SK-N-SH (cell line): ENCODE measurements around the gene PIANP. TPM values are rescaled to one million over a fixed set of nuclear protein-coding genes. Genes with fewer than 3 reads are reported as not detected.
A peak's percentile ranks its signal among the peaks of the same experiment; 100 is the strongest.

ENCODE experiments used
- CHD2 ChIP-seq: fragments of 150-350 bp; IDR thresholded peaks from 2 replicates; pipeline ENCODE4 v1.6.1; 2018; ENCODE audit warnings: low read length; ENCODE audit not compliant: partially characterized antibody
- CTCF ChIP-seq: fragments of 200-600 bp; sonication (generic); IDR thresholded peaks from 2 replicates; pipeline ENCODE4 v1.6.1; 2017; ENCODE audit warnings: antibody characterized with exemption, mild to moderate bottlenecking, moderate library complexity
- EP300 ChIP-seq, 2 experiments: IDR thresholded peaks; 2 replicates each; pipeline versions ENCODE4 v1.4.0 to v1.6.1; 2012; ENCODE audit warnings: borderline replicate concordance in 1 of 2, low read depth in 1 of 2, low read length in 1 of 2
- EZH2phosphoT487 ChIP-seq: fragments of 200-600 bp; sonication (generic); IDR thresholded peaks from 2 replicates; pipeline ENCODE4 v1.6.1; 2017; ENCODE audit warnings: low read depth, mixed run types, mild to moderate bottlenecking, antibody characterized with exemption, moderate library complexity, borderline replicate concordance
- FOSL2 ChIP-seq: IDR thresholded peaks from 2 replicates; pipeline ENCODE4 v1.4.0; 2012; ENCODE audit warnings: low read depth, mild to moderate bottlenecking, moderate library complexity, borderline replicate concordance
- GABPA ChIP-seq: IDR thresholded peaks from 2 replicates; pipeline ENCODE4 v1.4.0; 2012; ENCODE audit warnings: low read depth, mild to moderate bottlenecking
- GATA2 ChIP-seq: sonication (generic); formaldehyde crosslinking; IDR thresholded peaks from 2 replicates; pipeline ENCODE4 v1.5.0; 2020; ENCODE audit warnings: mild to moderate bottlenecking, missing genetic modification reagents
- IRF3 ChIP-seq: fragments of 150-350 bp; IDR thresholded peaks from 2 replicates; pipeline ENCODE4 v1.6.1; 2016; ENCODE audit warnings: mild to moderate bottlenecking, low read depth, low read length
- JUND ChIP-seq: IDR thresholded peaks from 2 replicates; pipeline ENCODE4 v1.4.0; 2012
- MEF2A ChIP-seq: IDR thresholded peaks from 2 replicates; pipeline ENCODE4 v1.4.0; 2012; ENCODE audit warnings: low read depth, borderline replicate concordance
- MXI1 ChIP-seq: IDR thresholded peaks from 2 replicates; pipeline ENCODE4 v1.6.1; 2012; ENCODE audit warnings: mild to moderate bottlenecking, low read depth, low read length, improper control_type of control experiment
- NRF1 ChIP-seq: IDR thresholded peaks from 2 replicates; pipeline ENCODE4 v1.6.1; 2012; ENCODE audit warnings: low read depth, mild to moderate bottlenecking, low read length
- PBX3 ChIP-seq: IDR thresholded peaks from 2 replicates; pipeline ENCODE4; 2012
- RAD21 ChIP-seq: IDR thresholded peaks from 2 replicates; pipeline ENCODE4 v1.6.1; 2012; ENCODE audit warnings: mild to moderate bottlenecking, low read length
- RFX5 ChIP-seq: IDR thresholded peaks from 2 replicates; pipeline ENCODE4 v1.6.1; 2012; ENCODE audit warnings: mild to moderate bottlenecking, improper control_type of control experiment, low read length
- SIN3A ChIP-seq: IDR thresholded peaks from 2 replicates; pipeline ENCODE4 v1.6.1; 2012; ENCODE audit warnings: low read depth, mild to moderate bottlenecking, low read length, moderate library complexity, borderline replicate concordance
- SMC3 ChIP-seq: IDR thresholded peaks from 2 replicates; pipeline ENCODE4 v1.6.1; 2012; ENCODE audit warnings: low read depth, low read length, improper control_type of control experiment
- TAF1 ChIP-seq: IDR thresholded peaks from 2 replicates; pipeline ENCODE4 v1.6.1; 2012; ENCODE audit warnings: low read depth, mild to moderate bottlenecking, low read length, moderate library complexity, borderline replicate concordance
- TCF12 ChIP-seq: IDR thresholded peaks from 2 replicates; pipeline ENCODE4 v1.4.0; 2012
- TEAD4 ChIP-seq: IDR thresholded peaks from 2 replicates; pipeline ENCODE4 v1.4.0; 2012; ENCODE audit warnings: mild to moderate bottlenecking, borderline replicate concordance; ENCODE audit not compliant: insufficient read depth
- USF1 ChIP-seq: IDR thresholded peaks from 2 replicates; pipeline ENCODE4 v1.4.0; 2012; ENCODE audit warnings: low read depth, borderline replicate concordance
- USF2 ChIP-seq: fragments of 150-350 bp; IDR thresholded peaks from 2 replicates; pipeline ENCODE4 v1.6.1; 2017; ENCODE audit warnings: antibody characterized with exemption, low read length, low read depth, borderline replicate concordance
- YY1 ChIP-seq: IDR thresholded peaks from 2 replicates; pipeline ENCODE4 v1.4.0; 2012; ENCODE audit warnings: low read depth, mild to moderate bottlenecking
- polyA plus RNA-seq, 3 experiments: library from polyadenylated mRNA; depleted of rRNA; stranded (reverse); fragments of >200 nt; gene quantifications; 2 replicates each; pipeline ENCODE4 v1.2.3, GENCODE V29; 2012

The PIANP gene
- polyA plus RNA-seq, 1 of the 3 experiments (the other 2 are of a cell fraction) = 9.9 TPM

- TF ChIP-seq RFX5 (peak; percentile 69), SIN3A (peak; percentile 67; the same call in 1 of the 2 replicates), CHD2 (peak; percentile 92), MXI1 (peak; percentile 85; the same call in 1 of the 2 replicates), GATA2 (CRISPR knock-in tag) (no peak), MEF2A (no peak), YY1 (peak; percentile 94), NRF1 (no peak), GABPA (peak; percentile 100), RAD21 (no peak), JUND (0 out of 2 replicates have a peak, but pooled peaks have one; percentile 25), TEAD4 (no peak; the same call in 1 of the 2 replicates), CTCF (no peak), TCF12 (0 out of 2 replicates have a peak, but pooled peaks have one; percentile 37), TAF1 (peak; percentile 68; the same call in 1 of the 2 replicates), USF2 (no peak), SMC3 (no peak), PBX3 (peak; percentile 29; the same call in 1 of the 2 replicates), FOSL2 (no peak), EP300 (IDR thresholded peaks at IDR 0.05; ENCODE audit: borderline replicate concordance in 1 of 2, low read depth in 1 of 2, low read length in 1 of 2) (no peak; a peak in 1 of 4 replicates), IRF3 (no peak), EZH2phosphoT487 (no peak), USF1 (no peak)
Measured at GRCh38 chr12:6662906-6663742, 37.5 kb downstream of the PIANP start, which contains the start of gene ING4 (continued).
